Upper lobe of left lung (tissue), 4 donors: ENCODE results near the gene USP36.

Experiments used
- CTCF ChIP-seq, 6 experiments: fragments of 450-650 bp in 4 of 6; fragments of 200-600 bp in 2 of 6; sonication (generic) in 2 of 6; IDR thresholded peaks; one replicate each; pipeline ENCODE4 v1.5.1; 2016 to 2019; ENCODE audit warnings: antibody characterized with exemption in 6 of 6
- POLR2AphosphoS5 ChIP-seq, 2 donors: sonication (generic); formaldehyde crosslinking; IDR thresholded peaks; one replicate each; pipeline ENCODE4 v1.5.1; 2017; ENCODE audit warnings: antibody characterized with exemption in 2 of 2

- TF ChIP-seq CTCF (IDR thresholded peaks at IDR 0.05) (no peak), POLR2AphosphoS5 (IDR thresholded peaks at IDR 0.05) (no peak)
Observed at GRCh38 chr17:78838574-78839005, 2.0 kb downstream of the USP36 start.
